ENCODE results near the gene B3GAT1. TPM values are rescaled to one million over a fixed set of nuclear protein-coding genes. Genes with fewer than 3 reads are reported as not detected.

Gene B3GAT1
- total RNA-seq, 1 experiment from 2014 or later, result 34.3 TPM

- peaks cover 52% of the 10 kb centered on the region for H3K27me3 Mint-ChIP-seq (ENCODE audit: low read depth)
- H3K18ac ChIP-seq (ENCODE audit: insufficient read length, low read depth, low read length), result no peak overlapping the region
- no peak overlapping the region for H2BK12ac ChIP-seq (ENCODE audit: insufficient read length, low read depth, low read length)
- no peaks in the 10 kb centered on the region for H3K79me1 ChIP-seq (ENCODE audit: insufficient read depth, low read depth, low read length, poor library complexity, severe bottlenecking)
- no peak overlapping the region for H2AK5ac ChIP-seq (ENCODE audit: insufficient read length, low read length)
- no peak overlapping the region for H2BK15ac ChIP-seq (ENCODE audit: low read depth, low read length)
- no peak overlapping the region for H2BK5ac ChIP-seq (ENCODE audit: insufficient read length, low read length)
- no peak overlapping the region for H3K4me2 ChIP-seq (ENCODE audit: insufficient read depth, insufficient read length, low read length)
- H3T11ph ChIP-seq (ENCODE audit: low read length), result no peak overlapping the region
- H3K4ac ChIP-seq (ENCODE audit: low read depth, low read length), result no peak overlapping the region
- H3K27me3 ChIP-seq (ENCODE audit: insufficient read depth, low read length), result 0 out of 2 replicates have a peak, but pooled peaks cover 2% of the 10 kb centered on the region
- no peak overlapping the region for H3K23ac ChIP-seq (ENCODE audit: insufficient read length, low read depth, low read length)
- peaks cover 19 to 23% of the 10 kb centered on the region in 2 experiments for H3K4me1 Mint-ChIP-seq
- no peak overlapping the region for H2BK20ac ChIP-seq (ENCODE audit: low read depth, low read length, poor library complexity, severe bottlenecking)
- H3K27ac ChIP-seq (ENCODE audit: insufficient read length, low read depth, low read length), result no peak overlapping the region
- H3K9ac ChIP-seq (ENCODE audit: extremely low read depth, insufficient read length, low read length), result no peak overlapping the region
- H4K91ac ChIP-seq (ENCODE audit: insufficient read length, low read depth, low read length), result no peak overlapping the region
- no peaks in the 10 kb centered on the region for H3K23me2 ChIP-seq (ENCODE audit: insufficient read length, low read depth, low read length, poor library complexity, severe bottlenecking)
- H3K4me3 Mint-ChIP-seq, result no peak overlapping the region
- H4K20me1 ChIP-seq (ENCODE audit: control insufficient read depth, insufficient read depth, insufficient read length), result no peaks in the 10 kb centered on the region
- peaks cover 2 to 3% of the 10 kb centered on the region in 2 experiments; a peak in 3 of 5 replicates for H3K9me3 Mint-ChIP-seq
- no peak for TF ChIP-seq CTCF (conservative IDR thresholded peaks at IDR 0.05)
- H3K4me1 ChIP-seq (ENCODE audit: insufficient read depth, low read length), result no peaks in the 10 kb centered on the region
- H4K5ac ChIP-seq (ENCODE audit: insufficient read length, low read depth, low read length), result no peak overlapping the region
- H3K9me3 ChIP-seq (ENCODE audit: control insufficient read depth, low read depth, low read length), result no peaks in the 10 kb centered on the region
- no peaks in the 10 kb centered on the region for H3K79me2 ChIP-seq (ENCODE audit: insufficient read depth, low read length)
- no peak overlapping the region for H3K56ac ChIP-seq (ENCODE audit: insufficient read length, low read depth, low read length)
- no CpG with 5 or more reads among the region's 8 CpGs for WGBS (ENCODE audit: extremely low coverage, insufficient read length, low lambda C conversion rate)
- no peak overlapping the region for H3K14ac ChIP-seq (ENCODE audit: insufficient read depth, low read length)
- no peak overlapping the region for H2BK120ac ChIP-seq (ENCODE audit: low read depth, low read length, poor library complexity, severe bottlenecking)
- DNase-seq, result no peak
- no peak overlapping the region for H4K8ac ChIP-seq (replicated peaks; ENCODE audit: insufficient read length, low read depth, low read length)
- no peak overlapping the region for H2AFZ ChIP-seq (ENCODE audit: low read length)
- no peaks in the 10 kb centered on the region for H3K36me3 Mint-ChIP-seq (ENCODE audit: insufficient read depth in 1 of 3, low read depth in 3 of 3)
- no peak overlapping the region for H3K27ac Mint-ChIP-seq
Observed at GRCh38 chr11:134460062-134460561, 48.1 kb upstream of the B3GAT1 start.
